ENCODE data around the gene ARPC1B.
"Not testable (repeated sequence)": the region's sequence is repeated elsewhere in the genome, so short reads cannot be mapped to it uniquely, and the experiment has no call there.

ARPC1B gene

GRCh38 chr7:99368750-99369389 is 5.7 kb upstream of the ARPC1B start:
- DNase-seq, result peak; percentile 34

GRCh38 chr7:99369767-99370391 is 4.7 kb upstream of the ARPC1B start:
- peak; percentile 62 for DNase-seq

- peak; percentile 39 for DNase-seq
Measured at GRCh38 chr7:99371376-99371920, 3.1 kb upstream of the ARPC1B start.

- peak; percentile 54 for DNase-seq
Measured at GRCh38 chr7:99372275-99373090, 2.0 kb upstream of the ARPC1B start.

- no peak for DNase-seq
Measured at GRCh38 chr7:99373091-99374066, 1.2 kb upstream of the ARPC1B start.

- DNase-seq, result peak; percentile 58
Measured at GRCh38 chr7:99375070-99375807, 709 bp downstream of the ARPC1B start.

GRCh38 chr7:99379043-99379577 is 4.6 kb downstream of the ARPC1B start:
- peak; percentile 83 for DNase-seq

GRCh38 chr7:99379693-99380031 is 5.1 kb downstream of the ARPC1B start:
- DNase-seq, result not testable (repeated sequence)

- peak; percentile 68 for DNase-seq
Measured at GRCh38 chr7:99380032-99380822, 5.7 kb downstream of the ARPC1B start.

GRCh38 chr7:99380823-99381663 is 6.5 kb downstream of the ARPC1B start:
- DNase-seq, result no peak

GRCh38 chr7:99381664-99382075 is 7.1 kb downstream of the ARPC1B start:
- DNase-seq, result no peak

- no peak for DNase-seq
Measured at GRCh38 chr7:99383203-99383602, 8.7 kb downstream of the ARPC1B start.

- DNase-seq, result no peak
Measured at GRCh38 chr7:99383791-99384370, 9.4 kb downstream of the ARPC1B start.

GRCh38 chr7:99384523-99384922 is 10.0 kb downstream of the ARPC1B start:
- DNase-seq, result no peak

GRCh38 chr7:99385564-99385963 is 11.0 kb downstream of the ARPC1B start:
- no peak for DNase-seq

GRCh38 chr7:99386584-99387238 is 12.2 kb downstream of the ARPC1B start:
- peak; percentile 40 for DNase-seq

GRCh38 chr7:99387239-99387635 is 12.7 kb downstream of the ARPC1B start:
- not testable (repeated sequence) for DNase-seq

GRCh38 chr7:99387912-99388311 is 13.4 kb downstream of the ARPC1B start:
- no peak for DNase-seq

GRCh38 chr7:99389772-99390171 is 15.2 kb downstream of the ARPC1B start:
- no peak for DNase-seq
